Trophoblast cell (in vitro differentiated cells and primary cell): ENCODE measurements around the gene SESN1. TPM values are rescaled to one million over a fixed set of nuclear protein-coding genes. Genes with fewer than 3 reads are reported as not detected.
"Not testable (repeated sequence)": the region's sequence is repeated elsewhere in the genome, so short reads cannot be mapped to it uniquely, and the experiment has no call there.

Source experiments
- DNase-seq, 2 donors: peaks; one replicate each; pipeline ENCODE4 v3.0.0-alpha.2; 2016
- H2AFZ ChIP-seq: 2 replicates; pipeline ENCODE4 v1.6.1; 2013; ENCODE audit warnings: low read length, moderate library complexity, mild to moderate bottlenecking; ENCODE audit not compliant: insufficient read depth, poor library complexity
- H2AK5ac ChIP-seq: 2 replicates; pipeline ENCODE4 v1.6.1; 2013; ENCODE audit warnings: mild to moderate bottlenecking, low read length
- H2BK120ac ChIP-seq: 2 replicates; pipeline ENCODE4 v1.6.1; 2013; ENCODE audit warnings: low read length, mild to moderate bottlenecking, moderate library complexity; ENCODE audit not compliant: insufficient read depth, poor library complexity
- H2BK12ac ChIP-seq: 2 replicates; pipeline ENCODE4 v1.6.1; 2013; ENCODE audit warnings: mild to moderate bottlenecking, low read length, moderate library complexity
- H2BK5ac ChIP-seq: 2 replicates; pipeline ENCODE4 v1.6.1; 2013; ENCODE audit warnings: low read length, low read depth, moderate library complexity, mild to moderate bottlenecking; ENCODE audit not compliant: poor library complexity
- H3K14ac ChIP-seq: 2 replicates; pipeline ENCODE4 v1.6.1; 2013; ENCODE audit warnings: mild to moderate bottlenecking, low read length
- H3K18ac ChIP-seq: 2 replicates; pipeline ENCODE4 v1.6.1; 2013; ENCODE audit warnings: mild to moderate bottlenecking, low read length
- H3K23ac ChIP-seq: 2 replicates; pipeline ENCODE4 v1.6.1; 2013; ENCODE audit warnings: low read length
- H3K27ac ChIP-seq: 2 replicates; pipeline ENCODE4 v1.5.1; 2013; ENCODE audit warnings: low read depth, mild to moderate bottlenecking, inconsistent platforms, low read length, moderate library complexity
- H3K27me3 ChIP-seq: 2 replicates; pipeline ENCODE4 v1.6.1; 2013; ENCODE audit warnings: inconsistent platforms, mild to moderate bottlenecking, low read length, moderate library complexity; ENCODE audit not compliant: insufficient read depth
- H3K36me3 ChIP-seq, 2 experiments: 1 replicate in 1 of 2; 2 replicates in 1 of 2; pipeline ENCODE4 v1.6.1; 2013; ENCODE audit warnings: low read length in 2 of 2, mild to moderate bottlenecking in 2 of 2, moderate library complexity in 1 of 2; ENCODE audit not compliant: insufficient read depth in 2 of 2, control insufficient read depth in 1 of 2
- H3K4ac ChIP-seq: 2 replicates; pipeline ENCODE4 v1.6.1; 2013; ENCODE audit warnings: low read depth, mild to moderate bottlenecking, low read length, moderate library complexity
- H3K4me1 ChIP-seq, 2 experiments: 1 replicate in 1 of 2; 2 replicates in 1 of 2; pipeline ENCODE4 v1.6.1; 2013; ENCODE audit warnings: low read length in 2 of 2, mild to moderate bottlenecking in 2 of 2, moderate library complexity in 1 of 2; ENCODE audit not compliant: insufficient read depth in 2 of 2, control insufficient read depth in 1 of 2
- H3K4me2 ChIP-seq: 2 replicates; pipeline ENCODE4 v1.6.1; 2013; ENCODE audit warnings: inconsistent platforms, mild to moderate bottlenecking, low read length, moderate library complexity
- H3K4me3 ChIP-seq: 2 replicates; pipeline ENCODE4 v1.5.1; 2013; ENCODE audit warnings: mild to moderate bottlenecking, low read depth, low read length, inconsistent platforms
- H3K79me1 ChIP-seq: one replicate; pipeline ENCODE4 v1.6.1; 2013; ENCODE audit warnings: low read length
- H3K79me2 ChIP-seq: 2 replicates; pipeline ENCODE4 v1.6.1; 2013; ENCODE audit warnings: low read length, mild to moderate bottlenecking; ENCODE audit not compliant: control insufficient read depth, insufficient read depth, poor library complexity
- H3K9ac ChIP-seq: 2 replicates; pipeline ENCODE4 v1.6.1; 2013; ENCODE audit warnings: mild to moderate bottlenecking, low read length
- H3K9me3 ChIP-seq: 2 replicates; pipeline ENCODE4 v1.6.1; 2013; ENCODE audit warnings: low read depth, mild to moderate bottlenecking, control low read depth, inconsistent platforms, low read length; ENCODE audit not compliant: insufficient read depth
- H4K12ac ChIP-seq: 2 replicates; pipeline ENCODE4 v1.6.1; 2013; ENCODE audit warnings: low read depth, mild to moderate bottlenecking, low read length, moderate library complexity
- H4K8ac ChIP-seq: 2 replicates; pipeline ENCODE4 v1.6.1; 2013; ENCODE audit warnings: low read depth, mild to moderate bottlenecking, low read length, moderate library complexity
- H4K91ac ChIP-seq: one replicate; pipeline ENCODE4 v1.6.1; 2013; ENCODE audit warnings: low read depth, mild to moderate bottlenecking, low read length, moderate library complexity
- WGBS: extraction: QIAGEN DNeasy Blood & Tissue Kit; methylation state at CpG from one replicate; pipeline ENCODE4 v1.1.7; 2013; ENCODE audit warnings: missing lambda C conversion rate; ENCODE audit not compliant: insufficient read length, insufficient coverage; ENCODE audit errors: extremely low coverage; 5-methylcytosine and 5-hydroxymethylcytosine counted together
- polyA plus RNA-seq: library from polyadenylated mRNA; stranded (reverse); fragments of 200-250 nt; gene quantifications from 2 replicates; pipeline ENCODE4 v1.2.3, GENCODE V29; 2013

SESN1 gene
- 20.3 and 21.5 TPM in 2 replicates for polyA plus RNA-seq

DNA sequence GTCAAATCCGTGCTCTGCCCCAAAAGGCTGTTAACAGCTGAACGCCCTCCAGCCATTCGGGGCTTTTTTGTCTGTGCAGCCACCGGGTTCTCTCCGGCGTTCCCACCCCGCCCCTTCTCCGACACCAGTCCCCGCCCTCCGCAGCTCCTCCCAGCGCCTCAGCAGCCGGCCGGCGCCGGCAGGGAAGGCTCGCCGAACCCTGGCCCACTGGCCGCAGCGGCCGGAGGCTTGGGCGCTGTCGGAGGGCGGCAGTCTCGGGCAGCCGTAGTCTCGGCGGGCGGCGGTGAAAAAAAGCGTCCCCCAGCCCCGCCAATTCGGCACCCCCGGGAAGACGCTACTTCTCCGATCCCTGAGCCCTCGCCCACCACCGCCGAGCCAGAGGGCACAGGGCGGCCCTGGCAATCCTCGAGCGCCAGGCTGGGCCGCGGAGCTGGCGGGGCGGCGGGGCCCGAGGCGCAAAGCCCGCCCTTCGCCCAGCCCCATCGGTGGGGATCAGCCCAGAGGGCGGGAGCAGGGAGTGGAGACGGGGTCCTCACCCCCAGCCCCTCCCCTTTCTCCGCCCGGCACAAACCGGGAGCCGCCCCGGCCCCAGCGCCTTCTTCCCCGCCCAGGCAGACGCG lies at the start of gene SESN1:
TSS of gene SESN1 (minus strand) at position 431 of the 620 bp plus-strand sequence. CDS start 773 bp downstream, outside the sequence.
- H4K8ac ChIP-seq = peak within 1 kb of the TSS; percentile 86
- H3K4me3 ChIP-seq = peak within 1 kb of the TSS; percentile 83
- H3K4me2 ChIP-seq = peak within 1 kb of the TSS; percentile 82
- H3K9ac ChIP-seq = peak within 1 kb of the TSS; percentile 88
- H3K36me3 ChIP-seq = no peaks in the 10 kb centered on the region
- peak within 1 kb of the TSS; percentile 45 for H4K12ac ChIP-seq
- H2BK12ac ChIP-seq = no peak within 1 kb of the TSS
- peak within 1 kb of the TSS; percentile 88 for H4K91ac ChIP-seq
- H3K27me3 ChIP-seq = no peaks in the 10 kb centered on the region
- WGBS = no CpG with 5 or more reads among the region's 62 CpGs
- H3K4me1 ChIP-seq = peaks cover 0 to 2% of the 10 kb centered on the region in 2 experiments
- no peak within 1 kb of the TSS for H3K23ac ChIP-seq
- DNase-seq = peak; percentile 90 to 92
- peaks cover 8% of the 10 kb centered on the region for H3K79me1 ChIP-seq
- H2BK5ac ChIP-seq = peak within 1 kb of the TSS; percentile 79
- H2AFZ ChIP-seq = peak within 1 kb of the TSS; percentile 97
- peak within 1 kb of the TSS; percentile 80 for H3K14ac ChIP-seq
- H3K18ac ChIP-seq = peak within 1 kb of the TSS; percentile 68
- peak within 1 kb of the TSS; percentile 30 for H3K4ac ChIP-seq
- peak within 1 kb of the TSS; percentile 97 for H3K27ac ChIP-seq
- H2BK120ac ChIP-seq = peak within 1 kb of the TSS; percentile 78
- peaks cover 4% of the 10 kb centered on the region for H3K79me2 ChIP-seq
- no peaks in the 10 kb centered on the region for H3K9me3 ChIP-seq
- H2AK5ac ChIP-seq = no peak within 1 kb of the TSS

DNA sequence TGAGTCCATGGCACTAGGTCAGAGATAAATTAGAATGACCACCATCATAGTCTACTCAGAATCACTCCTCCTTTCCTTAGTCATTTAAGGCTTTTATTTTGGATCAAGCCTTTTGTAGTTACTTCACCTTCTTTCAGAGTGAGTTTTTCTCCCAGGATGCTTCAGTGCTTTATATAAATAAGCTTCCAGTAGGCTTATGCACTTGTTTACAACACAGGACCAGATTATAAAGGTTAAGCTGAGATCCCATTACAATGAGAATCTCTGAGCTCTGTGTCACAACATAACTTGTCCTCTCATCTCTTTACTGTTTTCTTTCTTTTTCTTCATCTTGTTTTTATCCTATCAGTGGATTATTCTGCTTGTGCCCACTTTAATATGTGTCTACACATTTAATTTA lies 48.5 kb upstream of the SESN1 start:
- Histone ChIP-seq H4K12ac (no peak overlapping the region), H3K4ac (no peak overlapping the region), H3K79me2 (no peaks in the 10 kb centered on the region), H2AK5ac (no peak overlapping the region), H4K91ac (no peak overlapping the region), H3K4me3 (no peak overlapping the region), H3K36me3 (peaks cover 2% of the 10 kb centered on the region in 2 experiments), H3K23ac (no peak overlapping the region), H2BK12ac (no peak overlapping the region), H3K9ac (no peak overlapping the region), H4K8ac (no peak overlapping the region), H2BK120ac (no peak overlapping the region), H3K79me1 (no peaks in the 10 kb centered on the region), H3K9me3 (no peaks in the 10 kb centered on the region), H2BK5ac (no peak overlapping the region), H3K14ac (no peak overlapping the region), H2AFZ (no peak overlapping the region), H3K27me3 (no peaks in the 10 kb centered on the region), H3K27ac (no peak overlapping the region), H3K18ac (no peak overlapping the region), H3K4me1 (no peaks in the 10 kb centered on the region), H3K4me2 (no peak overlapping the region)
- no peak for DNase-seq

DNA sequence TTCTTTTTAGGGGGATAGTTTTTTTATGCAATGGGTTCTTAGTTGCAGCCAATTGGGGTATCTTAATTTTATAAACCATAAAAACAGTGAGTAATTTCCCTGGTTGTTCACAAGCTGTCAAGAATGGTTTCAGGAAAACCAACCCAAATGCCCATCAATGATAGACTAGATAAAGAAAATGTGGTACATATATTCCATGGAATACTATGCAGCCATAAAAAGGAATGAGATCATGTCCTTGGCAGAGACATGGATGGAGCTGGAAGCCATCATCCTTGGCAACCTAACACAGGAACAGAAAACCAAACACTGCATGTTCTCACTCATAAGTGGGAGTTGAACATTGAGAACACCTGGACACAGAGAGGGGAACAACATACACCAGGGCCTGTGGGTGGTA lies 47.4 kb upstream of the SESN1 start:
- H3K4me1 ChIP-seq, H2BK5ac ChIP-seq, DNase-seq, H3K79me1 ChIP-seq, H4K91ac ChIP-seq, H3K9me3 ChIP-seq, H3K4ac ChIP-seq, H3K23ac ChIP-seq, H3K4me3 ChIP-seq, H3K27ac ChIP-seq, H4K12ac ChIP-seq, H3K79me2 ChIP-seq, H3K14ac ChIP-seq, H3K36me3 ChIP-seq, H4K8ac ChIP-seq, H2BK120ac ChIP-seq, H2AFZ ChIP-seq, H3K18ac ChIP-seq, H3K27me3 ChIP-seq, H2BK12ac ChIP-seq, H3K4me2 ChIP-seq, H3K9ac ChIP-seq, H2AK5ac ChIP-seq: not testable (repeated sequence)

DNA sequence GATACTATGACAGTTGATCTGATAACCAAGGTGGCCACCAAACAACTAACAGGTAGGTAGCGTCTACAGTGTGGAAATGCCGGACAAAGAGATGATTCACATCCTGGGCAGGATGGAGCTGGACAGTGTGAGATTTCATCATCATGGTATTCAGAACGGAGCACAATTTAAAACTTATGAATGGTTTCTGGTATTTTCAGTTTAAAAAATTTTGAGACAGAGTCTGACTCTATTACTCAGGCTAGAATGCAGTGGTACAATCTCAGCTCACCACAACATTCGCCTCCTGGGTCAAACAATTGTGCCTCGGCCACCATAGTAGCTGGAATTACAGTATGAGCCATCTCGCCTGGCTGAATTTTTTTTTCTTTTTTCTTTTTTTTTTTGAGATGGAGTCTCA lies 44.5 kb upstream of the SESN1 start:
- H2BK12ac ChIP-seq = no peak overlapping the region
- no peak overlapping the region for H3K4ac ChIP-seq
- no peak overlapping the region for H4K91ac ChIP-seq
- no peak overlapping the region for H2BK120ac ChIP-seq
- no peaks in the 10 kb centered on the region for H3K9me3 ChIP-seq
- H3K4me3 ChIP-seq = no peak overlapping the region
- DNase-seq = peak; percentile 63 to 76
- WGBS = no CpG with 5 or more reads among the region's 6 CpGs
- H3K79me1 ChIP-seq = no peaks in the 10 kb centered on the region
- no peak overlapping the region for H4K12ac ChIP-seq
- no peak overlapping the region for H2BK5ac ChIP-seq
- H3K4me1 ChIP-seq = no peaks in the 10 kb centered on the region
- peaks cover 2% of the 10 kb centered on the region in 2 experiments for H3K36me3 ChIP-seq
- H2AFZ ChIP-seq = no peak overlapping the region
- no peak overlapping the region for H3K18ac ChIP-seq
- no peak overlapping the region for H2AK5ac ChIP-seq
- H3K27me3 ChIP-seq = no peaks in the 10 kb centered on the region
- no peak overlapping the region for H3K27ac ChIP-seq
- H3K14ac ChIP-seq = no peak overlapping the region
- no peak overlapping the region for H3K9ac ChIP-seq
- H4K8ac ChIP-seq = no peak overlapping the region
- H3K79me2 ChIP-seq = no peaks in the 10 kb centered on the region
- no peak overlapping the region for H3K4me2 ChIP-seq
- no peak overlapping the region for H3K23ac ChIP-seq
